Astrocyte (in vitro differentiated cells and primary cell): ENCODE data around the gene FBXW2.

Experiments used
- EZH2 ChIP-seq: IDR thresholded peaks from 2 replicates; pipeline ENCODE4 v1.6.1; 2012; ENCODE audit warnings: mild to moderate bottlenecking, low read length, inconsistent platforms; ENCODE audit not compliant: insufficient read depth
- TF ChIP-seq, protein P1 (sequence below): IDR thresholded peaks from 2 replicates; pipeline ENCODE4 v1.5.1; 2011; ENCODE audit warnings: low read depth, mild to moderate bottlenecking, inconsistent platforms, low read length, moderate library complexity; ENCODE audit not compliant: insufficient read depth

DNA sequence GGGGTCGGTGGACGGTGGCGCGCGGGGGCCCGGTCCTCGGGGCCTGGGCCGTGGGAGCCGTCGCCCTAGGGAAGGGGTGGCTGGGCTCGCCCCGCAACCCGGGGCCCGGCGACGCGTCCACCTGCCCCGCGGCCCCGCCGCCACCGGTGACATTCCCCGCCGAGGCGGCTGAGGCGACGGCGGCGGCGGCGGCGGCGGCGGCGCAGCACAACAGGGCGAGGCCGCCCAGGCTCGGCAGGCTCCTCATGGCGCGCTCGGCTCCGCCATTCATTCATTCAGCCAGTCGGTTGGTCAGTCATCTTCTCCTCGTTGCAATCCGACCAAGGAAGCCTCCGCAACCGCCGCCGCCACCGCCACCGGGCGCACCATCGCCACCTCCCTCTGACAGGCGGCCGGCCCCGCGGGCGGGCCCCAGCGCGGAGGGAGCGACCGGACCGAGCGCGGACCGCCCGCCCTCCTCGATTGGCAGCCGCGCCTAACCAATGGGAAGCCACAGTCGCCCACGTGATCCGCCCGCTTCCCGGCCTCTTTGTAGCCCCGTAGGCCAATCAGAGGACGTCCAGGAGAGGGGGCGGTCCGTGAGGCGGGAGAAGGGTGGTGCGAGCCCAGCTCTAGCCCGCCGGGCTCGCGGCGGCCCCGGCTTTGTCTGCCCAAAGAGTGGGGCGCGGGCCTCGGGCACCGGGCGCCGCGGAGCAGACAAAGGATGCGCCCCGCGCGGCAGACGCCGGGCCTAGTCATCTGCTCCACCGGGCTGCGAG, 78.9 kb downstream of the FBXW2 start, which contains the start of gene MEGF9:
- TF ChIP-seq, protein P1, sequence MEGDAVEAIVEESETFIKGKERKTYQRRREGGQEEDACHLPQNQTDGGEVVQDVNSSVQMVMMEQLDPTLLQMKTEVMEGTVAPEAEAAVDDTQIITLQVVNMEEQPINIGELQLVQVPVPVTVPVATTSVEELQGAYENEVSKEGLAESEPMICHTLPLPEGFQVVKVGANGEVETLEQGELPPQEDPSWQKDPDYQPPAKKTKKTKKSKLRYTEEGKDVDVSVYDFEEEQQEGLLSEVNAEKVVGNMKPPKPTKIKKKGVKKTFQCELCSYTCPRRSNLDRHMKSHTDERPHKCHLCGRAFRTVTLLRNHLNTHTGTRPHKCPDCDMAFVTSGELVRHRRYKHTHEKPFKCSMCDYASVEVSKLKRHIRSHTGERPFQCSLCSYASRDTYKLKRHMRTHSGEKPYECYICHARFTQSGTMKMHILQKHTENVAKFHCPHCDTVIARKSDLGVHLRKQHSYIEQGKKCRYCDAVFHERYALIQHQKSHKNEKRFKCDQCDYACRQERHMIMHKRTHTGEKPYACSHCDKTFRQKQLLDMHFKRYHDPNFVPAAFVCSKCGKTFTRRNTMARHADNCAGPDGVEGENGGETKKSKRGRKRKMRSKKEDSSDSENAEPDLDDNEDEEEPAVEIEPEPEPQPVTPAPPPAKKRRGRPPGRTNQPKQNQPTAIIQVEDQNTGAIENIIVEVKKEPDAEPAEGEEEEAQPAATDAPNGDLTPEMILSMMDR, result no peak
- no peak for TF ChIP-seq EZH2
